Measurements from ENCODE around the gene LPO. TPM values are rescaled to one million over a fixed set of nuclear protein-coding genes. Genes with fewer than 3 reads are reported as not detected.
A peak's percentile ranks its signal among the peaks of the same experiment; 100 is the strongest.

Gene LPO
- total and polyA plus RNA-seq, 2 donors (not counting 3 experiments of a cell fraction or from before 2014, with no cell fraction given): not detected

- H3K9me3 ChIP-seq (replicated peaks; ENCODE audit: control insufficient read depth, insufficient read depth, low read length): no peaks in the 10 kb centered on the region
- no peaks in the 10 kb centered on the region for H3K27me3 ChIP-seq (ENCODE audit: control insufficient read depth in 2 of 2, insufficient read depth in 2 of 2, low read length in 2 of 2)
- ChIA-PET CTCF (no interaction called here), POLR2A (no interaction called here)
- no peak overlapping the region for H3K27ac ChIP-seq (ENCODE audit: insufficient read depth, low read depth, low read length)
- DNase-seq (ENCODE audit: low read depth, low spot score) (no peak), FAIRE-seq (no peak)
- dilution Hi-C loops (cut with MboI; ENCODE audit: extremely low pct_ligation_motif_present, low sequenced_read_pairs): no loop called here
- no peak overlapping the region for H2AFZ ChIP-seq (ENCODE audit: low read depth, low read length)
- H3K4me3 ChIP-seq (replicated peaks in 1 of 3; ENCODE audit: insufficient read depth in 1 of 3, low read depth in 1 of 3, low read length in 3 of 3): no peak overlapping the region
- no peak overlapping the region for H3K4me2 ChIP-seq (ENCODE audit: insufficient read depth, low read length)
- intact Hi-C loops (cut with micrococcal nuclease): no loop called here
- no peaks in the 10 kb centered on the region for H3K4me1 ChIP-seq (ENCODE audit: control insufficient read depth, extremely low read depth, insufficient read depth, low read length)
- H3K9me1 ChIP-seq (replicated peaks; ENCODE audit: control insufficient read depth, extremely low read depth, insufficient read depth, low read length): no peaks in the 10 kb centered on the region
- no peak overlapping the region for H3K9ac ChIP-seq (replicated peaks; ENCODE audit: extremely low read depth, insufficient read depth, low read length)
- H3K36me3 ChIP-seq (ENCODE audit: control insufficient read depth in 2 of 2, extremely low read depth in 1 of 2, insufficient read depth in 2 of 2, low read length in 2 of 2): peaks cover 0 to 8% of the 10 kb centered on the region in 2 experiments
- H3K79me2 ChIP-seq (ENCODE audit: control insufficient read depth, insufficient read depth, low read length): no peaks in the 10 kb centered on the region
- BruUV-seq (replicated peaks): no TSS peak
- H4K20me1 ChIP-seq (replicated peaks; ENCODE audit: control insufficient read depth, extremely low read depth, insufficient read depth, low read length): no peaks in the 10 kb centered on the region
- TF ChIP-seq CTCF (IDR thresholded peaks at IDR 0.05; ENCODE audit: extremely low read depth in 1 of 2, insufficient read depth in 1 of 2, low read depth in 1 of 2, low read length in 2 of 2) (peak in 1 of 2 donors; percentile 1), EZH2 (IDR thresholded peaks at IDR 0.05; ENCODE audit: borderline replicate concordance, low read depth, low read length, severe bottlenecking) (no peak)
These were observed 27.5 kb upstream of the LPO start for GRCh38 chr17:58210922-58211321.

GRCh38 chr17:58215685-58216084 is 22.7 kb upstream of the LPO start:
- dilution Hi-C loops (cut with MboI; ENCODE audit: extremely low pct_ligation_motif_present, low sequenced_read_pairs): no loop called here
- POLR2A ChIA-PET: no interaction called here

More at GRCh38 chr17:58215685-58216084, 22.7 kb upstream of the LPO start:
- H3K4me3 ChIP-seq (replicated peaks in 1 of 3; ENCODE audit: insufficient read depth in 1 of 3, low read depth in 1 of 3, low read length in 3 of 3): no peak overlapping the region
- H3K79me2 ChIP-seq (ENCODE audit: control insufficient read depth, insufficient read depth, low read length): no peaks in the 10 kb centered on the region
- no peak for DNase-seq (ENCODE audit: low read depth, low spot score)
- peaks cover 13% of the 10 kb centered on the region for H3K4me1 ChIP-seq (ENCODE audit: control insufficient read depth, extremely low read depth, insufficient read depth, low read length)
- no peaks in the 10 kb centered on the region for H4K20me1 ChIP-seq (replicated peaks; ENCODE audit: control insufficient read depth, extremely low read depth, insufficient read depth, low read length)
- no peak for FAIRE-seq
- intact Hi-C loops (cut with micrococcal nuclease): no loop called here
- no peaks in the 10 kb centered on the region for H3K9me3 ChIP-seq (replicated peaks; ENCODE audit: control insufficient read depth, insufficient read depth, low read length)
- no peak overlapping the region for H3K27ac ChIP-seq (ENCODE audit: insufficient read depth, low read depth, low read length)
- no peak overlapping the region for H3K4me2 ChIP-seq (ENCODE audit: insufficient read depth, low read length)
- no TSS peak for BruUV-seq (replicated peaks)
- H2AFZ ChIP-seq (ENCODE audit: low read depth, low read length): no peak overlapping the region
- H3K9me1 ChIP-seq (replicated peaks; ENCODE audit: control insufficient read depth, extremely low read depth, insufficient read depth, low read length): no peaks in the 10 kb centered on the region
- TF ChIP-seq POLR2AphosphoS5 (IDR thresholded peaks at IDR 0.05; ENCODE audit: insufficient read depth, low read depth, low read length) (no peak), POLR2A (IDR thresholded peaks at IDR 0.05; ENCODE audit: low read depth, low read length) (no peak), CTCF (IDR thresholded peaks at IDR 0.05; ENCODE audit: extremely low read depth in 1 of 2, insufficient read depth in 1 of 2, low read depth in 1 of 2, low read length in 2 of 2) (no peak), EZH2 (IDR thresholded peaks at IDR 0.05; ENCODE audit: borderline replicate concordance, low read depth, low read length, severe bottlenecking) (no peak), FOS (IDR thresholded peaks at IDR 0.05; ENCODE audit: borderline replicate concordance, insufficient read depth, low read length) (no peak), MYC (IDR thresholded peaks at IDR 0.05; ENCODE audit: low read depth, low read length) (no peak), JUN (IDR thresholded peaks at IDR 0.05; ENCODE audit: borderline replicate concordance, insufficient read depth, insufficient read length, low read depth) (no peak), GATA2 (IDR thresholded peaks at IDR 0.05; ENCODE audit: insufficient read depth, insufficient read length, low read depth, low read length) (no peak)
- TF ChIP-seq, protein P1, sequence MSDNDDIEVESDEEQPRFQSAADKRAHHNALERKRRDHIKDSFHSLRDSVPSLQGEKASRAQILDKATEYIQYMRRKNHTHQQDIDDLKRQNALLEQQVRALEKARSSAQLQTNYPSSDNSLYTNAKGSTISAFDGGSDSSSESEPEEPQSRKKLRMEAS (IDR thresholded peaks at IDR 0.05; ENCODE audit: insufficient read depth, insufficient read length): no peak
- CTCF ChIA-PET: interaction anchor here (1.4 to 2.1 kb wide), 2 partner anchors 15 to 34 kb away, joined by 4 to 14 read pairs; no protein-coding TSS in a partner anchor
- H3K36me3 ChIP-seq (ENCODE audit: control insufficient read depth in 2 of 2, extremely low read depth in 1 of 2, insufficient read depth in 2 of 2, low read length in 2 of 2): peaks cover 0 to 2% of the 10 kb centered on the region in 2 experiments
- no peak overlapping the region for H3K9ac ChIP-seq (replicated peaks; ENCODE audit: extremely low read depth, insufficient read depth, low read length)
- H3K27me3 ChIP-seq (ENCODE audit: control insufficient read depth in 2 of 2, insufficient read depth in 2 of 2, low read length in 2 of 2): no peaks in the 10 kb centered on the region

Data from endothelial cell of umbilical vein (primary cell).